IgD-negative memory B cell (primary cell): ENCODE results near the gene IDS. TPM values are rescaled to one million over a fixed set of nuclear protein-coding genes. Genes with fewer than 3 reads are reported as not detected.

Experiments used
- polyA plus RNA-seq: library from polyadenylated mRNA; unstranded; fragments of 300-500 nt; fragmentation: Illumina TruSeq; gene quantifications from one replicate; pipeline ENCODE4 v1.2.3, GENCODE V29; 2021

IDS gene
- polyA plus RNA-seq, 1 donor from 2014 or later = 114 TPM

Other genes starting within 250 kb of the IDS start
- 19.0 TPM for gene EOLA1, start 35.7 kb upstream of the IDS start, polyA plus RNA-seq
- gene HSFX3, start 44.6 kb upstream of the IDS start, polyA plus RNA-seq = not detected
- gene MAGEA9B, start 82.2 kb upstream of the IDS start, polyA plus RNA-seq = 0.46 TPM
- 0.16 TPM for gene HSFX2, start 90.0 kb upstream of the IDS start, polyA plus RNA-seq
- gene TMEM185A, start 126.5 kb upstream of the IDS start, polyA plus RNA-seq = 18.2 TPM
- gene MAGEA11, start 206.8 kb upstream of the IDS start, polyA plus RNA-seq = not detected